ENCODE measurements around the gene RBL2.

RBL2 gene

DNA sequence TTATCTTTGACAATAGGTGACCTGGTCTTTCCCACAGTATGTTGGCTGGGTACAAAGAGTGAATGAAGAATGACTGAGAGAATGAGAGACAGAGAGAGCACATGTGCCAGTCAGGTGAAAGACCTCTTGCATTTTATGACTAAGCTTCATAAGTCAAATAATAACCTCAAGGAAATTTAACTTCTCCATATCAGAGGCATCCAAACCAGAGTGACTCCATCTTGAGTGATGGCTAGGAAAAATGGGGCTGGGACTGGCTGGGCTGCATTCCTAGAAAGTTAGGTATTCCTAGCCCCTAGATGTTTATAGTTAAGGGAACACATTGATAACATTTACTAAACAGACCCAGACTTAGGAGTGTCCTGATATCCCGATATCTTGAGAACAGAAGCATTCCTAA lies 3.9 kb upstream of the RBL2 start:
- Mint-ChIP-seq H3K27ac (no peak overlapping the region), H3K4me1 (ENCODE audit: low read depth in 2 of 2) (peaks cover 3 to 8% of the 10 kb centered on the region in 2 donors), H3K4me3 (no peak overlapping the region), H3K27me3 (no peaks in the 10 kb centered on the region), H3K9me3 (no peaks in the 10 kb centered on the region), H3K36me3 (ENCODE audit: insufficient read depth) (peaks cover 21% of the 10 kb centered on the region)
- ATAC-seq (replicated peaks): no peak
- DNase-seq: no peak

DNA sequence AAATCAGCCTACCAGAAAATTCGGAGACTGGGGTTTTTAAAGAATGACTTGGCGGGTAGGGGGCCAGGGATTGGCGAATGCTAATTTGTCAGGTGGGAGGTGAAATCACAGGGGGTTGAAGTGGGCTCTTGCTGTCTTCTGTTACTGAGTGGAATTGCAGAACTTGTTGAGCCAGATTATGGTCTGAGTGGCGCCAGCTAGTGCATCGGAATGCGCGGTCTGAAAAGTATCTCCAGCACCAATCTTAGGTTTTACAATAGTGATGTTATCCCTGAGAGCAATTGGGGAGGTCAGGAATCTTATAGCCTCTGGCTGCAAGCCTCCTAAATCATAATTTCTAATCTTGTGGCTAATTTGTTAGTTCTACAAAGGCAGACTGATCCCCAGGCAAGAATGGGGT lies 762 bp upstream of the RBL2 start:
- Mint-ChIP-seq H3K27ac (peak overlapping the region; percentile 94 to 98), H3K36me3 (ENCODE audit: insufficient read depth) (peaks cover 26% of the 10 kb centered on the region), H3K4me3 (peak overlapping the region; percentile 91 to 98), H3K9me3 (no peaks in the 10 kb centered on the region), H3K4me1 (ENCODE audit: low read depth in 2 of 2) (peaks cover 21 to 36% of the 10 kb centered on the region in 2 donors), H3K27me3 (no peaks in the 10 kb centered on the region)
- no peak for ATAC-seq (replicated peaks)
- no peak for DNase-seq

DNA sequence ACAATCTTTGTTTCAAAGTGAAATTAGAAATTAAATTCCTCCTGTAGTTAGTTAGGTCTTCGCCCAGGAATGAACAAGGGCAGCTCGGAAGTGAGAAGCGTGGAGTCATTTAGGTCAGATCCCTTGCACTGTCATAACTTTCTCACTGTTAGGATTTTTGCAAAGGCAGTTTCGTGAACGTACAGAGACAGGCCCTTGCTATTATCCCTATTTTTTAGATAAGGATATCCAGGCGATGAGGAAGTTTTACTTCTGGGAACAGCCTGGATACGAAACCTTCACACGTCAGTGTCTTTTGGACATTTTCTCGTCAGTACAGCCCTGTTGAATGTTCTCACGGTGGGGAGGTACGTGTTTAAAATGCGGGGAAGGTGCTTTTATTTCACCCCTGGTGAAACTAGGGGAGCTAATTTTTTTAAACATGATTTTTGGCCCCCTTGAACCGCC lies 318 bp upstream of the RBL2 start:
- Mint-ChIP-seq H3K9me3 (no peaks in the 10 kb centered on the region), H3K4me3 (peak overlapping the region; percentile 91 to 98), H3K4me1 (ENCODE audit: low read depth in 2 of 2) (peaks cover 21 to 36% of the 10 kb centered on the region in 2 donors), H3K27me3 (no peaks in the 10 kb centered on the region), H3K36me3 (ENCODE audit: insufficient read depth) (peaks cover 27% of the 10 kb centered on the region), H3K27ac (peak overlapping the region; percentile 94 to 98)
- DNase-seq (no peak), ATAC-seq (replicated peaks) (no peak)

DNA sequence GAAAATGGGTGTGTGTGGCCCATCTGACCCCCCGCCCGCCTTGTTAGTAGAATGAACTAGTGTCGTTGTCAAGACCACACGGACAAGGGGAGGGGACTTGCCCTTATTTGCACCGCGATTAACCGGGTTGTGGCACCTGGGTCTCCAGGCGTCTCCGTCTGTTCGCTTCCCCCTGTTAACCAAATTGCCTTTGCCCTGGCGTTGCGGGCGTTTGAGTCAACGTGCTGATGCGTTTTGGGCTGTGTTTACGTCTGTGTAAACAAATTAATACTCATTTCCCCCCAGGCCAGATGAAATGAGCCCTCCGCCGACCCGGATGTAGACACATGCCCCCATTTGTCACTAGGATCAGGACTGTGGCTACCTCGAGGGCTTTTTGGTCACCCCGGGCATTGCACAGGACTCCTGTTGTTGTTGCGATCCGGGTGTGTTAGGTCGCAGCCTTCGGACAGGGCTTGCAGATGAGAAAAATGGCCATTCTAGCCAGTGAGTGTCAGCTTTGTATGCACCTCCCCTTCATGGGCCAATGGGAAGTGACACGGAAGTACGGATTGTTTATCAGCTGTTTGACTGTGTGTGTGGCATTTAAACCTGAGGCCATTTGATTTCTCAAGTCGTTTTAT lies 906 bp downstream of the RBL2 start:
- Mint-ChIP-seq H3K27me3 (no peaks in the 10 kb centered on the region), H3K4me1 (ENCODE audit: low read depth in 2 of 2) (peaks cover 22 to 39% of the 10 kb centered on the region in 2 donors), H3K4me3 (peak overlapping the region; percentile 91 to 98), H3K9me3 (no peaks in the 10 kb centered on the region), H3K27ac (peak overlapping the region; percentile 94 to 98), H3K36me3 (ENCODE audit: insufficient read depth) (peaks cover 39% of the 10 kb centered on the region)
- ATAC-seq (replicated peaks): peak; percentile 68
- peak; percentile 53 to 76 (median 55) for DNase-seq

DNA sequence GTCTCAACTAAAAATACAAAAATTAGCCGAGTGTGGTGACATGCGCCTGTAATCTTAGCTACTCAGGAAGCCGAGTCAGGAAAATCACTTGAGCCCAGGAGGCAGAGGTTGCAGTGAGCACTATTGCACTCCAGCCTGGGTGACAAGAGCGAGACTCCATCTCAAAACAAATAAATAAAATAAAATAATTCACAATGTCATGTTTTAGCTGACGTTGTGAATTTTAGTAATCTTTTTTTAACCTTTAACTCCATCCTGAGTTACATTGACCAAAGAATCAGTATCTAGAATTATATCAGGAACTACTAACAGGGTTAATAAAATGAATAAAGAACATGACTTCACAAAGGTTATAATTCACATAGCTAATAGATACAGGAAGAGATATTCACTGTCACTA lies 5.9 kb downstream of the RBL2 start:
- ATAC-seq (replicated peaks) (no peak), DNase-seq (no peak)
- Mint-ChIP-seq H3K36me3 (ENCODE audit: insufficient read depth) (peaks cover 66% of the 10 kb centered on the region), H3K4me3 (no peak overlapping the region), H3K9me3 (no peaks in the 10 kb centered on the region), H3K27ac (no peak overlapping the region), H3K27me3 (no peaks in the 10 kb centered on the region), H3K4me1 (ENCODE audit: low read depth in 2 of 2) (peaks cover 26 to 33% of the 10 kb centered on the region in 2 donors)

DNA sequence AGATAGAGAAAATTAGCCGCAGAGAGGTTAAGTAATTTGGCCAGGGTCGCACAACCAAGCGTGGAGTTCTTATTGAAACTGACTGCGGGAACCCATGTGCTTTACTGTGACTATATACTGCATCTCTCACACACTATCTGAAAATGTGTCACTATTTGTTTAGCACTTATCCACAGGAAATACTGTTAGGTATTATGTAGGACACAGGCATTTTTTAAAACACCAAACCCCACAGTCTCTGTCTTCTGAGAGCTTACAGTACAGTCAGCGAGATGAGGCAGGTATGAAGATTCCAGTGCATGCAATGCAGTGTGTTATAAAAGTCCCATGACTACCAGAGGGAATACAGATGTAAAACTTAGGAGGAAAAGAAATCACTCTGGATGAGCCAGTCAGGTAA lies 11.3 kb downstream of the RBL2 start:
- ATAC-seq (replicated peaks) (peak; percentile 92), DNase-seq (no peak)
- Mint-ChIP-seq H3K9me3 (no peaks in the 10 kb centered on the region), H3K4me3 (peak overlapping the region; percentile 79 to 90), H3K27ac (peak overlapping the region; percentile 19 to 90), H3K27me3 (no peaks in the 10 kb centered on the region), H3K4me1 (ENCODE audit: low read depth in 2 of 2) (peaks cover 18 to 22% of the 10 kb centered on the region in 2 donors), H3K36me3 (ENCODE audit: insufficient read depth) (peaks cover 72% of the 10 kb centered on the region)

DNA sequence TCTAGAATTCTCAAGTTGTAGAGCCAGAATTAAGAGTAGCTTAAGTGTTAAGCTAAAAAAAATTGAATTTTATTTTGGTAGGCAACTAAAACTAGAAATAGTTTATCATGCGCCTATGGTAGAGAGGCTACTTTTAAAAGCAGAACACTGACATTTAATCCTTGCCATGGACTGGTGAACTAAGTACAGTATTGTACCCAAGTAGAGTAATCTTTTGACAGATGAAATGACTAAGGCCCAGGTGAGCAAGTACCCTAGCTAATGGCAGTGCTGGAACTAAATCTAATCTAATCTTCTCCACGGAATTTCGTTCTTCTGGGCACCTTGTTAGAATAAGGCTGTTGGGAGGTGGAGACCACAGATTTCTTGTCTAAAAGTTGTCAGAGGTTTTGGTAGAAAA lies 11.8 kb downstream of the RBL2 start:
- peaks cover 16 to 22% of the 10 kb centered on the region in 2 donors for H3K4me1 Mint-ChIP-seq (ENCODE audit: low read depth in 2 of 2)

DNA sequence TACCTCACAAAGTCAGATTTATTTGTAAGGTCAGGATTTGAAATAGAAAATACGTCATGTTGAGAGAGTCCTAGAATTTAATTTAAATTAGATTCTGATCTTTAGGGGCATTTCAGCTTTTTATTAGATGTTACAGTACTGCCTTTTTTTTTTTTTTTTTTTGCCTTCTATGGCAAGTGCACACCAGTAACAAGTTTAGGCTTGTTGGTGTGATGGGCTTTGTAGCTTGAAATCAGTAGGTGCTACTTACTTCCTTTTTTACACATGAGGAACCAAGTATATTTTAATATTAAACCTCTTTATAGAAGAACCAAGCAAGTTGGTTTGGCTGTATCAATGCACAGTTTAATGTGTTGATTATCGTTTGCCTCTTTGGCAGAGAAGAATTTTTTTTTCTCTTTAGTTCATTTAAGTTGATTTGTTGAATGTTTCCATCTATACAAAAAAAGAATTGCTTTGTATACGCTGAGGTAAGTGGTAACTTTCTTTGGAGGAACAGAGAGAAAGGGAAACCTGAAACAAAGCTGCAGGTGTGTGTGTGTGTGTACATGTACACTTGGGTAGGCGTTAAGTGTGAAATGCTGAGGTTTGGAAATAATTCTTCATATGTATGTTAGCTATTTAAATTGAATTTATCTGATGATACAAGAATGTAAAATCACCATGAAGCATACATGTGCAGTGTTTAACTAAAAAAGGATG lies 15.7 kb downstream of the RBL2 start:
- H3K9me3 Mint-ChIP-seq: no peaks in the 10 kb centered on the region
- ATAC-seq (replicated peaks) (peak; percentile 13), DNase-seq (no peak)
- peaks cover 72% of the 10 kb centered on the region for H3K36me3 Mint-ChIP-seq (ENCODE audit: insufficient read depth)
- H3K27me3 Mint-ChIP-seq: no peaks in the 10 kb centered on the region
- H3K4me1 Mint-ChIP-seq (ENCODE audit: low read depth in 2 of 2): peaks cover 22 to 35% of the 10 kb centered on the region in 2 donors
- H3K4me3 Mint-ChIP-seq: peak overlapping the region; percentile 79 to 90
- H3K27ac Mint-ChIP-seq: peak overlapping the region in 1 of 2 donors; percentile 78

More for the DNA sequence above, 11.8 kb downstream of the RBL2 start:
- H3K4me3 Mint-ChIP-seq: peak overlapping the region; percentile 79 to 90
- H3K27me3 Mint-ChIP-seq: no peaks in the 10 kb centered on the region
- H3K27ac Mint-ChIP-seq: peak overlapping the region; percentile 19 to 90
- H3K9me3 Mint-ChIP-seq: no peaks in the 10 kb centered on the region
- ATAC-seq (replicated peaks) (no peak), DNase-seq (no peak)
- H3K36me3 Mint-ChIP-seq (ENCODE audit: insufficient read depth): peaks cover 69% of the 10 kb centered on the region

DNA sequence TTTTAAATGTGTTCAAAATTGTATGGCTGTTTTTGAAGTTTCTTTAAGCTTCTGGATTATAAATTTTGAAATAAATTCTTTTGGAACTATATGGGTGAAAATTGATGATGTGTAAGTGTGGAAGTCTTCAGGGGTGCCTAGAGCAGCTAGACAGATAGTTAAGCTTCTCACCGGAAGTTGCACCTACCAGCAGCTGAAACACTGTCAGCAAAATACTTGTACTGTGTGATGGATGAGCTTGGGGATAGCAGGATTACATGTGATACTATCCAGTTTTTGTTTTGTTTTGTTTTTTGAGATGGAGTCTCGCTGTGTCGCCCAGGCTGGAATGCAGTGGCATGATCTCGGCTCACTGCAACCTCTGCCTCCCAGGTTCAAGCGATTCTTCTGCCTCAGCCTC lies 19.7 kb downstream of the RBL2 start:
- H3K27me3 Mint-ChIP-seq: no peaks in the 10 kb centered on the region
- peaks cover 81% of the 10 kb centered on the region for H3K36me3 Mint-ChIP-seq (ENCODE audit: insufficient read depth)
- peaks cover 40 to 62% of the 10 kb centered on the region in 2 donors for H3K4me1 Mint-ChIP-seq (ENCODE audit: low read depth in 2 of 2)
- peak overlapping the region; percentile 49 to 90 for H3K4me3 Mint-ChIP-seq
- peak overlapping the region; percentile 78 to 90 for H3K27ac Mint-ChIP-seq
- DNase-seq (peak; percentile 17 to 24 (median 23)), ATAC-seq (replicated peaks) (peak; percentile 33)
- H3K9me3 Mint-ChIP-seq: no peaks in the 10 kb centered on the region

DNA sequence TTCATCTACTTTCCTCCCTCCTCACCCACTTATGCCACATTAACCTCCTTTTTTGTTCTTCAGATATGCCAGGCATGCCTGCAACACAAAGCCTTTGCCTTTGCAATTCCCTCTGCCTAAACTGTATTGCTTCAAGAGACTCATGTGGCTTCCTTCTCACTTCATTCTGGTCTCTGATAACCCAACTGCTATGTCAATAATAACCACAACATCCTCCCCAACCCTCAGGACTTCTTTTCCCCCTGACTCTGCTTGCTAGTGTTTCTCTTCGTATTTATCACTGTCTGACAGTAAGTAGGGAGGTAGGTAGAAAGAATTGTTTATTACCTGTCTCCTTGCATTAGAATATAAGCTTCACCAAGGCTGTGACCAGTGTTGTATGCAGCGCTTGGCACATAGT lies 22.4 kb downstream of the RBL2 start:
- Mint-ChIP-seq H3K4me3 (peak overlapping the region; percentile 80 to 90), H3K27ac (peak overlapping the region; percentile 74 to 89), H3K27me3 (no peaks in the 10 kb centered on the region), H3K36me3 (ENCODE audit: insufficient read depth) (peaks cover 90% of the 10 kb centered on the region), H3K9me3 (no peaks in the 10 kb centered on the region), H3K4me1 (ENCODE audit: low read depth in 2 of 2) (peaks cover 41 to 69% of the 10 kb centered on the region in 2 donors)
- DNase-seq: peak; percentile 49 to 55 (median 52)
- ATAC-seq (replicated peaks): peak; percentile 75

DNA sequence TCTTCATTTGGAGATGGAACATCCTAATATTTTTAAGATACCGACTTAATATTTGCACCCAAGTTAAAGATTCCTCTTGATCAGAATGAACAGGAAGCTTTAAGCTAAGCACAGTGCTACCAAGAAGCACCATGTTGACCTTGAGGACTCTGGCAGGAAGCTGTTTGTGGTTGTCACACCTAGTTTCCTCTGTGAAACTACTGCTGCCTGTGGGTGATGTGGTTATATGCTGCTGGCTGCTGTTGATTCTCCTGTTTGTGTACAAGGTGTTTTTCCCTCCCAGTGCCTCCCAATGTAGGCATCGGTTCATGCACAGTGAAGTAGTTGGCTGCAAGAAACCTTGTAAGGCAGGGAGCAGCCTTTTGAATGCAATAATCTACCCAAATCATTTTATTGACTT lies 23.4 kb downstream of the RBL2 start:
- DNase-seq (peak; percentile 71 to 73 (median 72)), ATAC-seq (replicated peaks) (peak; percentile 82)
- Mint-ChIP-seq H3K4me3 (peak overlapping the region; percentile 80 to 90), H3K4me1 (ENCODE audit: low read depth in 2 of 2) (peaks cover 45 to 72% of the 10 kb centered on the region in 2 donors), H3K9me3 (no peaks in the 10 kb centered on the region), H3K27me3 (no peaks in the 10 kb centered on the region), H3K36me3 (ENCODE audit: insufficient read depth) (peaks cover 91% of the 10 kb centered on the region), H3K27ac (peak overlapping the region; percentile 74 to 89)

DNA sequence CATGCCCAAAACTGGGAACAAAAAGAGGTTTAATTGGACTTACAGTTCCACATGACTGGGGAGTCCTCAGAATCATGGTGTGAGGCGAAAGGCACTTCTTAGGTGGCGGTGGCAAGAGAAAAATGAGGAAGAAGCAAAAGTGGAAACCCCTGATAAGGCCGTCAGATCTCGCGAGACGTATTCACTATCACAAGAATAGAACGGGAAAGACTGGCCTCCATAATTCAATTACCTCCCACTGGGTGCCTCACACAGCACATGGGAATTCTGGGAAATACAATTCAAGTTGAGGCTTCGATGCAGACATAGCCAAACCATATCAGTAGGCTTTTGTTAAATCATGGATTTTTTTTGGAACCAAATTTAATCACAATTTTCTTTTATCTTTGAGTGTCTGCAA lies 24.4 kb downstream of the RBL2 start:
- DNase-seq: no peak
- Mint-ChIP-seq H3K4me3 (peak overlapping the region; percentile 80 to 90), H3K27ac (no peak overlapping the region), H3K4me1 (ENCODE audit: low read depth in 2 of 2) (peaks cover 45 to 72% of the 10 kb centered on the region in 2 donors), H3K36me3 (ENCODE audit: insufficient read depth) (peaks cover 91% of the 10 kb centered on the region), H3K27me3 (no peaks in the 10 kb centered on the region), H3K9me3 (no peaks in the 10 kb centered on the region)
- no peak for ATAC-seq (replicated peaks)

DNA sequence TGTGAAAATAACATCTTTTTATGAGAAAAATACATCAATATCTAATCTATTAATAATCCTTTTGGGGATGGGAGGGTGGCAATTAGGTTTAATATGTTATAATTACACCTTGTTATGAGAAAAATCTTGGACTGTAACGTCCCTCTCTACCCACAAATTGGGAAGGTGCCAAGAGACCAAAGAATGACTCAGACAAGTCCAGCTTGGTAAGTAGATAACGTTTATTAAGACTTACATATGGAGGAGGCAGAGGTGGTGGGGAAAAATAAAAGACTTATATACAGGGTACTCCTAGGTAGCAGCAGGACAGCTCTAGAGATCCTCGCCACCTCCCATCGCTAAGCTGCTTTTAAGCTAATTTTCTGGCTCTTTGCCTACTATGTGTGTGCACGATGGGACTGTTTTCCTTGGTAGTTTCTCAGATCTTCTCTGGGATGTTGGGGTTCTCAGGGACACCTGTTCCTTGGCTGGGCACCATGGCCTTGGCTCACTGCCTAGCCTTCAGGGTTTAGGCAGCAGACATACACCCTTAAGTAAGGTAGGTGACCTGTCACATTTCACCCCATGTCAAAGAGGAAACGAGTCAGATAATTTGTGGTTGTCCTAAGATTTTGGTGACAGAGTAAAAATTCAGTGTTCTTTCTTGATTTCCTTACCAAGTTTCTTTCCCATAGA lies 31.5 kb downstream of the RBL2 start:
- Mint-ChIP-seq H3K27me3 (no peaks in the 10 kb centered on the region), H3K27ac (peak overlapping the region; percentile 30 to 72), H3K4me3 (peak overlapping the region in 1 of 2 donors; percentile 45), H3K4me1 (ENCODE audit: low read depth in 2 of 2) (peaks cover 10 to 30% of the 10 kb centered on the region in 2 donors), H3K9me3 (no peaks in the 10 kb centered on the region), H3K36me3 (ENCODE audit: insufficient read depth) (peaks cover 98% of the 10 kb centered on the region)
- DNase-seq: no peak
- no peak for ATAC-seq (replicated peaks)

Data from effector memory CD8-positive, alpha-beta T cell (primary cell).